ENCODE measurements around the gene CCDC150. TPM values are rescaled to one million over a fixed set of nuclear protein-coding genes. Genes with fewer than 3 reads are reported as not detected.
"Not testable (repeated sequence)": the region's sequence is repeated elsewhere in the genome, so short reads cannot be mapped to it uniquely, and the experiment has no call there.

The CCDC150 gene
- total RNA-seq, 1 experiment from 2014 or later: 12.2 TPM

- Histone ChIP-seq H3K4me1 (replicated peaks) (peaks cover 24% of the 10 kb centered on the region), H3K36me3 (no peaks in the 10 kb centered on the region), H3K9me3 (replicated peaks) (no peaks in the 10 kb centered on the region), H3K27ac (no peak overlapping the region), H3K27me3 (replicated peaks) (no peaks in the 10 kb centered on the region), H3K4me3 (no peak overlapping the region)
- DNase-seq (ENCODE audit: low read depth in 1 of 2, low spot score in 2 of 2): no peak
Measured at GRCh38 chr2:196606516-196606915, 33.0 kb upstream of the CCDC150 start.

DNA sequence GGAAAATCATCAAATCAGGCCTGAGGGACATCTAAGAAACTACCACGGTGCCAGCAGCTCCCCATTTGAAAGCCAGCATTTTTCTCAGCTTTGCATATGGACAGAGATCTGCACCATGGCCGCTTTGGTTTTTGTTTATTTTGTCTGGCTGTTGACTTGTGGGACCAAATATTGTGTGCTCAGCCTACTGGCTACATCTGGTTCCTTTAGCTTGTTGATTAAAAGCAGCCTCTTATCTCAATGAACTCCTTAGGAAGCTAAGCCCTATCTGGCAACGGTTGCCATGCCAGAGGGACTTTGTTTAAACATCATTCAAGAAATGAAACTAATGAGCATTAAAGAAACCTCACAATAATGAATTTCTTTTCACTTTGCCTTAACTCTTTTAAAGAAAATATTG is 32.4 kb upstream of the CCDC150 start:
- Histone ChIP-seq H3K27me3 (replicated peaks) (no peaks in the 10 kb centered on the region), H3K27ac (0 out of 2 replicates have a peak overlapping the region, but pooled peaks have one; percentile 16), H3K9me3 (replicated peaks) (no peaks in the 10 kb centered on the region), H3K4me1 (replicated peaks) (peaks cover 19% of the 10 kb centered on the region), H3K4me3 (no peak overlapping the region), H3K36me3 (no peaks in the 10 kb centered on the region)
- no peak for DNase-seq (ENCODE audit: low read depth in 1 of 2, low spot score in 2 of 2)

- DNase-seq (ENCODE audit: low read depth in 1 of 2, low spot score in 2 of 2): peak in 1 of 2 experiments; percentile 14
- H3K4me3 ChIP-seq: not testable (repeated sequence)
Measured at GRCh38 chr2:196607896-196608295, 31.6 kb upstream of the CCDC150 start.

DNA sequence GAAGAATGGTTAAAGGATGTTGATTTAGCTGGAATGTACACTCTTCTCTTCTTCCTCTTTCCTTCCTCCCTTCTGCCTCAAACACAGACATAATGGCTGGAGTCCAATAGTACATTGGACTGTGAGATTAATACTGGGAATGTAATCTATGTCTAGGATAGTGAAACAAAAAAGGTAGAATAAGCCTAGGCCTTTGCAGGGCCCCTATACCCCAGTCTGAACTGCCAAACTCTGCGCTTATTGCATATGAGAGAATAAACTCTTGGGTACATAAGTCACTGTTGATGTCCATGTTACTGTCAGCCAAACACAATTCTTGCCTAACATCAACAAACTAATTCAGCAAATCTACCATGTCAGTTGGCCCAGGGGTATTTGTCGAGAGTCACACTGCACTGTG is 29.7 kb upstream of the CCDC150 start:
- H3K27ac ChIP-seq: no peak overlapping the region
- H3K4me3 ChIP-seq: no peak overlapping the region
- H3K27me3 ChIP-seq (replicated peaks): no peaks in the 10 kb centered on the region
- H3K9me3 ChIP-seq (replicated peaks): no peaks in the 10 kb centered on the region
- H3K4me1 ChIP-seq (replicated peaks): peaks cover 15% of the 10 kb centered on the region
- DNase-seq (ENCODE audit: low read depth in 1 of 2, low spot score in 2 of 2): no peak
- no peaks in the 10 kb centered on the region for H3K36me3 ChIP-seq

More at GRCh38 chr2:196607896-196608295, 31.6 kb upstream of the CCDC150 start:
- H3K27ac ChIP-seq; H3K36me3 ChIP-seq; H3K9me3 ChIP-seq (replicated peaks); H3K27me3 ChIP-seq (replicated peaks): not testable (repeated sequence)
- peaks cover 15% of the 10 kb centered on the region for H3K4me1 ChIP-seq (replicated peaks)

DNA sequence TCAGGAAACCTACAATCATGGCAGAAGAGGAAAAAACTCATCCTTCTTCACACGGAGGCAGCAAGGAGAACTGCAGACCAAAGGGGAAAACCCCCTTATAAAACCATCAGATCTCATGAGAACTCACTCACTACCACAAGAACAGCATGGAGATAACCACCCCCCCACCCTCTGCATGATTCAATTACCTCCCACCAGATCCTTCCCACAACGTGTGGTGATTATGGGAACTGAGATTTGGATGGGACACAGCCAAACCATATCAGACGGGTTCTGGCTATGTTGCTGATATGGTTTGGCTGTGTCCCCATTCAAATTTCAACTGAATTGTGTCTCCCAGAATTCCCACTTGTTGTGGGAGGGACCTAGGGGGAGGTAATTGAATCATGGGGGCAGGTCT is 28.7 kb upstream of the CCDC150 start:
- no peak for DNase-seq (ENCODE audit: low read depth in 1 of 2, low spot score in 2 of 2)

DNA sequence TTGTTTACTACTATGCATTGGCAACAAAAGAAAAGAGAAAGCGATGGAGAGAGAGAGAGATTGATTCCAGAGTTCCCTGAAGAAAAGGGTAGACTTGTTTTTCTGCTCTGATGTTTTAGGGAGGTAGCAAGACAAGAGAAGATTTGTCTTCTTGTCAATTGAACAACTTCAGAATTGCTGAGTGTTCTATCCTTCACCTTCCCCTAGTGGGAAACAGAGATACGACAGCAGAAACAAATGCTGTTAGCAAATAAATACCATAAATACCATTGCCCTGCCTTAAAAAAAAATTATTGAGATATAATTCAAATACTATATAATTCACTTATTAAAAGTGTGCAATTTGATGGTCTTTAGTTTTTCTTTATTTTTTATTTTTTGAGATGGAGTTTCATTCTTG is 26.2 kb upstream of the CCDC150 start:
- DNase-seq (ENCODE audit: low read depth in 1 of 2, low spot score in 2 of 2): no peak
- Histone ChIP-seq H3K36me3 (no peaks in the 10 kb centered on the region), H3K4me1 (replicated peaks) (peaks cover under 1% of the 10 kb centered on the region), H3K9me3 (replicated peaks) (no peaks in the 10 kb centered on the region), H3K4me3 (no peak overlapping the region), H3K27ac (no peak overlapping the region), H3K27me3 (replicated peaks) (no peaks in the 10 kb centered on the region)

More for the DNA sequence above, 28.7 kb upstream of the CCDC150 start:
- Histone ChIP-seq H3K4me1 (replicated peaks) (peaks cover 15% of the 10 kb centered on the region), H3K27me3 (replicated peaks) (no peaks in the 10 kb centered on the region), H3K36me3 (no peaks in the 10 kb centered on the region), H3K27ac (no peak overlapping the region), H3K9me3 (replicated peaks) (no peaks in the 10 kb centered on the region), H3K4me3 (no peak overlapping the region)

DNA sequence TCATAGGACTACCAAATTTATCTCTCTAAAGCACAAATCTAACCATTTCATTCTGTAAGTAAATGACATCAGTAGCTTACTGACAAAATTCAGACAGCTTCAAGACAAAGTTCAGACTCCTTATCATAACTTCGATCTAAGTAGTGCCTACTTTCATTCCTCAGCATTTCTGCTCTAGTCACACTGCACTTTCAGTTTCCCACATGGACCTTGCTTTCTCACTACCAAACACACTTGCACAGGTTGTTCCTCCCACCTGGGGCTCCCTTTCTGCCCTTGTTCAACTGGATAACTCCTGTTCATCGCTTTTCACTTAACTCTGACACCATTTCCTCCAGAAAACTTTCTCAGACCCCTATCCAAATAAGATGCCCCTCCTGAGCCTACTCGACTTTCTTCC is 22.1 kb upstream of the CCDC150 start:
- no peaks in the 10 kb centered on the region for H3K36me3 ChIP-seq

GRCh38 chr2:196618661-196619060 is 20.9 kb upstream of the CCDC150 start:
- H3K36me3 ChIP-seq: no peaks in the 10 kb centered on the region

More for the DNA sequence above, 22.1 kb upstream of the CCDC150 start:
- Histone ChIP-seq H3K27ac (no peak overlapping the region), H3K4me1 (replicated peaks) (no peaks in the 10 kb centered on the region), H3K27me3 (replicated peaks) (no peaks in the 10 kb centered on the region), H3K9me3 (replicated peaks) (no peaks in the 10 kb centered on the region), H3K4me3 (no peak overlapping the region)
- DNase-seq (ENCODE audit: low read depth in 1 of 2, low spot score in 2 of 2): no peak

DNA sequence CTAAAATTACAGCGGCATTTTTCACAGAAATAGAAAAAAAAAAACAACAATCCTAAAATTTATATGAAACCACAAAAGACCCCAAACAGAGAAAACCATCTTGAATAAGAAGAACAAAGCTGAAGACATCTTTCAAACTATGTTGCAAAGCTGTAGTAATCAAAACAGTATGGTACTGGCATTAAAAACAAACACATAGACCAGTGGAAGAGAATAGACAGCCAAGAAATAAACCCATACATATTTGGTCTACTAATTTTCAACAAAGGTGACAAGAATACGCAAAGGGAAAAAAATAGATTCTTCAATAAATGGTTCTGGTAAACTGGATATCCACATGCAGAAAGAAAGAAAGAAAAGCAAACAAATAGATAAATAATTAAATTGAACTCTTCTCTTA is 9.0 kb upstream of the CCDC150 start:
- H3K4me3 ChIP-seq: no peak overlapping the region
- no peaks in the 10 kb centered on the region for H3K27me3 ChIP-seq (replicated peaks)
- no peak for DNase-seq (ENCODE audit: low read depth in 1 of 2, low spot score in 2 of 2)
- H3K4me1 ChIP-seq (replicated peaks): no peaks in the 10 kb centered on the region
- H3K9me3 ChIP-seq (replicated peaks): no peaks in the 10 kb centered on the region; the same call in 1 of the 2 replicates
- H3K27ac ChIP-seq: no peak overlapping the region
- no peaks in the 10 kb centered on the region for H3K36me3 ChIP-seq

More at GRCh38 chr2:196618661-196619060, 20.9 kb upstream of the CCDC150 start:
- no peaks in the 10 kb centered on the region for H3K4me1 ChIP-seq (replicated peaks)
- no peaks in the 10 kb centered on the region for H3K27me3 ChIP-seq (replicated peaks)
- H3K27ac ChIP-seq: no peak overlapping the region
- no peak for DNase-seq (ENCODE audit: low read depth in 1 of 2, low spot score in 2 of 2)
- H3K9me3 ChIP-seq (replicated peaks): no peaks in the 10 kb centered on the region
- H3K4me3 ChIP-seq: no peak overlapping the region

GRCh38 chr2:196635156-196635555 is 4.4 kb upstream of the CCDC150 start:
- DNase-seq (ENCODE audit: low read depth in 1 of 2, low spot score in 2 of 2): no peak

GRCh38 chr2:196638765-196639164 is 750 bp upstream of the CCDC150 start:
- Histone ChIP-seq H3K27me3 (replicated peaks) (no peaks in the 10 kb centered on the region), H3K9me3 (replicated peaks) (no peaks in the 10 kb centered on the region), H3K36me3 (no peaks in the 10 kb centered on the region), H3K4me3 (peak overlapping the region; percentile 66), H3K27ac (peak overlapping the region; percentile 10; the same call in 1 of the 2 replicates), H3K4me1 (replicated peaks) (peaks cover 12% of the 10 kb centered on the region)
- no peak for DNase-seq (ENCODE audit: low read depth in 1 of 2, low spot score in 2 of 2)

More at GRCh38 chr2:196635156-196635555, 4.4 kb upstream of the CCDC150 start:
- Histone ChIP-seq H3K4me1 (replicated peaks) (peaks cover 6% of the 10 kb centered on the region), H3K36me3 (no peaks in the 10 kb centered on the region), H3K9me3 (replicated peaks) (no peaks in the 10 kb centered on the region; the same call in 1 of the 2 replicates), H3K27me3 (replicated peaks) (no peaks in the 10 kb centered on the region), H3K4me3 (no peak overlapping the region), H3K27ac (no peak overlapping the region)

GRCh38 chr2:196640031-196640548 is 575 bp downstream of the CCDC150 start:
- no peaks in the 10 kb centered on the region for H3K9me3 ChIP-seq (replicated peaks)
- peak overlapping the region; percentile 66 for H3K4me3 ChIP-seq
- peak overlapping the region; percentile 43; the same call in 1 of the 2 replicates for H3K27ac ChIP-seq
- DNase-seq (ENCODE audit: low read depth in 1 of 2, low spot score in 2 of 2): no peak
- H3K27me3 ChIP-seq (replicated peaks): no peaks in the 10 kb centered on the region
- no peaks in the 10 kb centered on the region for H3K36me3 ChIP-seq
- peaks cover 12% of the 10 kb centered on the region for H3K4me1 ChIP-seq (replicated peaks)

GRCh38 chr2:196649202-196649601 is 9.7 kb downstream of the CCDC150 start:
- Histone ChIP-seq H3K27ac (no peak overlapping the region), H3K36me3 (peaks cover 18% of the 10 kb centered on the region), H3K4me3 (no peak overlapping the region), H3K4me1 (replicated peaks) (no peaks in the 10 kb centered on the region), H3K9me3 (replicated peaks) (peaks cover 8% of the 10 kb centered on the region), H3K27me3 (replicated peaks) (no peaks in the 10 kb centered on the region)
- DNase-seq (ENCODE audit: low read depth in 1 of 2, low spot score in 2 of 2): no peak

- Histone ChIP-seq H3K36me3 (peaks cover 14% of the 10 kb centered on the region), H3K27ac (no peak overlapping the region), H3K4me3 (no peak overlapping the region), H3K4me1 (replicated peaks) (no peaks in the 10 kb centered on the region), H3K27me3 (replicated peaks) (no peaks in the 10 kb centered on the region), H3K9me3 (replicated peaks) (peaks cover 8% of the 10 kb centered on the region)
- no peak for DNase-seq (ENCODE audit: low read depth in 1 of 2, low spot score in 2 of 2)
Measured at GRCh38 chr2:196651387-196652094, 12.0 kb downstream of the CCDC150 start.
